Fibroblast of villous mesenchyme (primary cell): Measurements from ENCODE around the gene HAGH. TPM values are rescaled to one million over a fixed set of nuclear protein-coding genes. Genes with fewer than 3 reads are reported as not detected.

Experiments used
- DNase-seq: peaks from one replicate; pipeline ENCODE4 v3.0.0-alpha.2; 2010; ENCODE audit warnings: low read depth
- H3K4me3 ChIP-seq: 2 replicates; pipeline ENCODE4 v1.5.1; 2011; ENCODE audit warnings: low read depth, mild to moderate bottlenecking, low read length
- total RNA-seq: library from RNA; depleted of rRNA; stranded (reverse); fragments of >200 nt; gene quantifications from 2 replicates; pipeline ENCODE4 v1.2.3, GENCODE V29; 2012
- TF ChIP-seq, protein P1 (sequence below): IDR thresholded peaks from 2 replicates; pipeline ENCODE4 v1.5.1; 2012; ENCODE audit warnings: low read depth, mild to moderate bottlenecking, low read length; ENCODE audit not compliant: insufficient read depth

Gene HAGH
- total RNA-seq, 1 donor: 24.6 TPM

DNA sequence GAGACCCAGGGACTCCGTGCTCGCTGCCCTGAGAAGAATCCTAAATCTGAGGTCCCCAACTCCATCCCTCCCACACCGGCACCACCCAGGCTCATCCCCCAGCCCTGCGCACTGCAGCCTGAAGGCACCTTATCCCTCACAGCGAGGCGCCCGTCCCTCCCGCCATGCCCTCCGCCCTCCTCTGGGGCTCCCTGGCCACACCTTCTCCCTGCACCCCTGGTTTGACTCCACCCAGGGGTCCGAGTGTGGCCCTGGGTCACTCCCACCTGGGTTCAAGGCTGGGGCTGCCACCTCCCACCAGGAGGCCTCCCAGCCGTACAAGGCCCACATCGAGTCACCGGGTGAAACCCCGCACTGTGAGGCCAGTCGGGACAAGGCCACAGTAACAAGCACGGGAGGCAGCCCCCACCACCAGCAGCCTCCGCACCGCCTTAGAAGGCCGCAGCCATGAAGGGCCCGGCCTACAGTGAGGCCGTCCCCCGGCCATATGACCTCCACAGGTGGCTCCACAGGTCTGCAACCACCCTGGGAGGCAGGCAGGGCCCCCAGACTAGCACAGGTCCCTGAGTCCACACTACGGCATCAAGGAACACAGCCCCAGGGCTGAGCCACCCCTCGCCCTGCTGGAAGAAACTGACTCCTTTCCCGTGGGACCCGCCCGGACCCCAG lies 8.3 kb downstream of the HAGH start:
- H3K4me3 ChIP-seq: no peak overlapping the region
- no peak for DNase-seq
- TF ChIP-seq, protein P1, sequence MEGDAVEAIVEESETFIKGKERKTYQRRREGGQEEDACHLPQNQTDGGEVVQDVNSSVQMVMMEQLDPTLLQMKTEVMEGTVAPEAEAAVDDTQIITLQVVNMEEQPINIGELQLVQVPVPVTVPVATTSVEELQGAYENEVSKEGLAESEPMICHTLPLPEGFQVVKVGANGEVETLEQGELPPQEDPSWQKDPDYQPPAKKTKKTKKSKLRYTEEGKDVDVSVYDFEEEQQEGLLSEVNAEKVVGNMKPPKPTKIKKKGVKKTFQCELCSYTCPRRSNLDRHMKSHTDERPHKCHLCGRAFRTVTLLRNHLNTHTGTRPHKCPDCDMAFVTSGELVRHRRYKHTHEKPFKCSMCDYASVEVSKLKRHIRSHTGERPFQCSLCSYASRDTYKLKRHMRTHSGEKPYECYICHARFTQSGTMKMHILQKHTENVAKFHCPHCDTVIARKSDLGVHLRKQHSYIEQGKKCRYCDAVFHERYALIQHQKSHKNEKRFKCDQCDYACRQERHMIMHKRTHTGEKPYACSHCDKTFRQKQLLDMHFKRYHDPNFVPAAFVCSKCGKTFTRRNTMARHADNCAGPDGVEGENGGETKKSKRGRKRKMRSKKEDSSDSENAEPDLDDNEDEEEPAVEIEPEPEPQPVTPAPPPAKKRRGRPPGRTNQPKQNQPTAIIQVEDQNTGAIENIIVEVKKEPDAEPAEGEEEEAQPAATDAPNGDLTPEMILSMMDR: no peak

GRCh38 chr16:1817716-1818115 lies 8.9 kb downstream of the HAGH start:
- TF ChIP-seq, protein P1: no peak
- no peak overlapping the region for H3K4me3 ChIP-seq
- no peak for DNase-seq

GRCh38 chr16:1817276-1817589 lies 9.4 kb downstream of the HAGH start:
- no peak for DNase-seq
- TF ChIP-seq, protein P1: no peak
- H3K4me3 ChIP-seq: no peak overlapping the region

GRCh38 chr16:1816396-1817275 lies 10.0 kb downstream of the HAGH start:
- TF ChIP-seq, protein P1: no peak
- H3K4me3 ChIP-seq: no peak overlapping the region
- DNase-seq: no peak

DNA sequence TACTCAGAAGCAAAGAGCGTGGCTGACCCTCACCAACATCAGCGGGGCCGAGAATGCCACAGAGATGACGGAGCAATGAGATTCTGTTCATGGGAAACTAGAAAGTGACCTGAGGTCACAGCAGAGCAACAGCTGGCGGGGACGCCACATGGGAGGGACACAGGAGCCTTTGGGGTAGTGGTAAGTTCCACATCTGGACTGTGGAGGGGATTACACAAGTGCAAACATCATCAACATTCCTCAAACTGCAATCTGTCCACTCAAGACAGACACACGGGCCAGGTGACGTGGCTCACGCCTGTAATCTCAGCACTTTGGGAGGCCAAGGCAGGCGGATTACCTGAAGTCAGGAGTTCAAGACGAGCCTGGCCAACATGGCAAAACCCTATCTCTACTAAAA lies 11.2 kb downstream of the HAGH start:
- H3K4me3 ChIP-seq: no peak overlapping the region
- TF ChIP-seq, protein P1: no peak
- DNase-seq: peak; percentile 89

- DNase-seq: peak; percentile 91
- TF ChIP-seq, protein P1: peak; percentile 76
- no peak overlapping the region for H3K4me3 ChIP-seq
Measured at GRCh38 chr16:1812732-1813163, 13.9 kb downstream of the HAGH start.
